Esophagus muscularis mucosa (tissue), 3 donors: ENCODE measurements around the gene GPR157.
"Not testable (repeated sequence)": the region's sequence is repeated elsewhere in the genome, so short reads cannot be mapped to it uniquely, and the experiment has no call there.

Source experiments
- CTCF ChIP-seq, 3 experiments: fragments of 200-600 bp in 2 of 3; fragments of 450-650 bp in 1 of 3; sonication (generic) in 2 of 3; IDR thresholded peaks; one replicate each; pipeline ENCODE4 v1.5.1; 2017 to 2019; ENCODE audit warnings: antibody characterized with exemption in 3 of 3, mild to moderate bottlenecking in 2 of 3, moderate library complexity in 1 of 3
- POLR2A ChIP-seq: fragments of 450-650 bp; IDR thresholded peaks from one replicate; pipeline ENCODE4 v1.6.1; 2017; ENCODE audit warnings: antibody characterized with exemption, moderate library complexity, mild to moderate bottlenecking, low read depth

GRCh38 chr1:9125847-9126246, 3.1 kb downstream of the GPR157 start:
- not testable (repeated sequence) for TF ChIP-seq CTCF (IDR thresholded peaks at IDR 0.05); POLR2A
